MM.1S (cell line): ENCODE results near the gene LRRN2.

Experiments used
- CTCF ChIP-seq: fragments of 300-600 bp; sonication (generic); IDR thresholded peaks from 2 replicates; pipeline ENCODE4 v1.5.1; 2016; ENCODE audit warnings: antibody characterized with exemption, low read length, mixed read lengths
- EZH2 ChIP-seq: fragments of 300-600 bp; sonication (generic); optimal IDR thresholded peaks from 2 replicates; pipeline ENCODE3; 2017; ENCODE audit warnings: low read depth, mild to moderate bottlenecking, antibody characterized with exemption, low read length, mixed read lengths
- EZH2phosphoT487 ChIP-seq: fragments of 300-600 bp; sonication (generic); IDR thresholded peaks from 2 replicates; pipeline ENCODE4 v1.6.1; 2018; ENCODE audit warnings: antibody characterized with exemption, low read length

DNA sequence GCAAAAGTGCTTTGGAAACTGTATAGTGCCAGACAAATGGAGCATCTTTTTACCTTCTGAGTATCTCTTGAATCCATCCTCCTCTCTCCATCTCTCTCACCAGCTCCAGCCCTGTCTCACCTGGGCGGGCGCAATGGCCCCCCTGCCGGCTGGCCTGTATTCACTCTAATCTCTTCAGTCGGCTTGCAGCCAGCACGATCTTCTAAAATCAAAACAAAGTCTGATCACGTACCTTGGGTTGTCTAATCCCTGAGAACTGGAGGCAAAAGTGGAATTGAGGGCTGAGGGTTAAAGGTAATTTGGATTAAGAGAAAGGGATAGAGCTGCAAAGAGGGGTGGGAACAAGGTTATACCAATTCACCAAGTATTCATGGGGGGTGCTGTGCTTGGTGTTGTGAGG lies 46.0 kb upstream of the LRRN2 start:
- no peak for TF ChIP-seq CTCF
- no peak for TF ChIP-seq EZH2phosphoT487
- TF ChIP-seq EZH2: no peak
